AML-193 (cell line): Measurements from ENCODE around the gene GGNBP2.
"Not testable (repeated sequence)": the region's sequence is repeated elsewhere in the genome, so short reads cannot be mapped to it uniquely, and the experiment has no call there.

Source experiments
- DNase-seq, 2 experiments: peaks; one replicate each; lab custom pipeline; 2025; lab: John Stamatoyannopoulos, UW

GGNBP2 gene

GRCh38 chr17:36602030-36602748, 57.5 kb downstream of the GGNBP2 start:
- DNase-seq = no peak

- peak; percentile 81 to 82 for DNase-seq
Measured at GRCh38 chr17:36602924-36603384, 58.2 kb downstream of the GGNBP2 start.

GRCh38 chr17:36605028-36605427, 60.3 kb downstream of the GGNBP2 start:
- not testable (repeated sequence) for DNase-seq

- DNase-seq = no peak
Measured at GRCh38 chr17:36608280-36608679, 63.6 kb downstream of the GGNBP2 start.

GRCh38 chr17:36608794-36609497, 64.2 kb downstream of the GGNBP2 start:
- DNase-seq = peak; percentile 35 to 38

- DNase-seq = no peak
Measured at GRCh38 chr17:36609498-36609862, 64.8 kb downstream of the GGNBP2 start.

GRCh38 chr17:36610474-36610873, 65.8 kb downstream of the GGNBP2 start:
- DNase-seq = no peak

- no peak for DNase-seq
Measured at GRCh38 chr17:36611345-36612072, 66.8 kb downstream of the GGNBP2 start.

- DNase-seq = no peak
Measured at GRCh38 chr17:36612323-36612722, 67.6 kb downstream of the GGNBP2 start.

- DNase-seq = no peak
Measured at GRCh38 chr17:36613155-36613554, 68.4 kb downstream of the GGNBP2 start.

GRCh38 chr17:36614081-36614480, 69.4 kb downstream of the GGNBP2 start:
- DNase-seq = no peak

- no peak for DNase-seq
Measured at GRCh38 chr17:36614933-36615332, 70.2 kb downstream of the GGNBP2 start.

- DNase-seq = no peak
Measured at GRCh38 chr17:36616061-36617029, 71.6 kb downstream of the GGNBP2 start.

GRCh38 chr17:36617773-36618172, 73.1 kb downstream of the GGNBP2 start:
- DNase-seq = no peak

- no peak for DNase-seq
Measured at GRCh38 chr17:36623281-36623680, 78.6 kb downstream of the GGNBP2 start.

- DNase-seq = no peak
Measured at GRCh38 chr17:36625188-36625587, 80.5 kb downstream of the GGNBP2 start.

GRCh38 chr17:36627101-36627500, 82.4 kb downstream of the GGNBP2 start:
- DNase-seq = no peak

- DNase-seq = no peak
Measured at GRCh38 chr17:36628576-36628975, 83.9 kb downstream of the GGNBP2 start.

GRCh38 chr17:36629252-36629847, 84.6 kb downstream of the GGNBP2 start:
- peak; percentile 70 to 75 for DNase-seq

- no peak for DNase-seq
Measured at GRCh38 chr17:36629970-36630502, 85.3 kb downstream of the GGNBP2 start.

- DNase-seq = no peak
Measured at GRCh38 chr17:36631022-36631421, 86.3 kb downstream of the GGNBP2 start.
